ENCODE results near the gene OLR1. TPM values are rescaled to one million over a fixed set of nuclear protein-coding genes. Genes with fewer than 3 reads are reported as not detected.
A peak's percentile ranks its signal among the peaks of the same experiment; 100 is the strongest.

OLR1 gene
- total RNA-seq, 1 experiment from 2014 or later, result 0.74 TPM

- ChIA-PET CTCF (interaction anchor here (2.2 kb wide), 1 partner anchor 22 kb away, joined by 7 read pairs; no protein-coding TSS in a partner anchor), POLR2A (no interaction called here)
- in situ Hi-C loops (cut with HindIII; ENCODE audit: low pct_unique_long_range_greater_than_20kb, low sequenced_read_pairs), result no loop called here
- intact Hi-C loops (cut with micrococcal nuclease; ENCODE audit: unreplicated experiment), result no loop called here
- DNase-seq (ENCODE audit: low read depth, low spot score), result no peak
- H3K9me3 ChIP-seq (ENCODE audit: control insufficient read depth, insufficient read depth, low read depth, low read length), result no peaks in the 10 kb centered on the region
- no peaks in the 10 kb centered on the region for H3K36me3 ChIP-seq (ENCODE audit: control insufficient read depth, insufficient read depth, low read length)
- H3K4me3 ChIP-seq (ENCODE audit: low read depth in 2 of 2, low read length in 2 of 2), result no peak overlapping the region
- ATAC-seq, result no peak
- H3K4me1 ChIP-seq (ENCODE audit: control insufficient read depth, insufficient read depth, low read length), result peaks cover 5% of the 10 kb centered on the region; the same call in 1 of the 2 replicates
- no peaks in the 10 kb centered on the region for H3K27me3 ChIP-seq (ENCODE audit: control insufficient read depth, insufficient read depth, low read length)
- TF ChIP-seq TCF7L2 (IDR thresholded peaks at IDR 0.05; ENCODE audit: low read depth, low read length), result no peak
- no peak for TF ChIP-seq CTCF (IDR thresholded peaks at IDR 0.05)
- TF ChIP-seq SIN3A (IDR thresholded peaks at IDR 0.05; ENCODE audit: borderline replicate concordance, insufficient read depth, low read depth, low read length), result no peak
- no peak for TF ChIP-seq POLR2AphosphoS5 (IDR thresholded peaks at IDR 0.05; ENCODE audit: low read depth, low read length)
- BruUV-seq (replicated peaks), result no TSS peak
- no peak overlapping the region; the same call in 1 of the 2 replicates for H3K27ac ChIP-seq (ENCODE audit: low read length)
These were observed 3.2 kb upstream of the OLR1 start for GRCh38 chr12:10174986-10175614.

GRCh38 chr12:10170216-10170615 lies 1.7 kb downstream of the OLR1 start:
- Histone ChIP-seq H3K36me3 (ENCODE audit: control insufficient read depth, insufficient read depth, low read length) (no peaks in the 10 kb centered on the region), H3K27ac (ENCODE audit: low read length) (peak overlapping the region; percentile 75; the same call in 1 of the 2 replicates), H3K27me3 (ENCODE audit: control insufficient read depth, insufficient read depth, low read length) (no peaks in the 10 kb centered on the region), H3K4me1 (ENCODE audit: control insufficient read depth, insufficient read depth, low read length) (peaks cover 10% of the 10 kb centered on the region), H3K9me3 (ENCODE audit: control insufficient read depth, insufficient read depth, low read depth, low read length) (no peaks in the 10 kb centered on the region), H3K4me3 (ENCODE audit: low read depth in 2 of 2, low read length in 2 of 2) (no peak overlapping the region)
- CTCF ChIA-PET, result interaction anchor here (0.6 kb wide), 1 partner anchor 344 kb away, joined by 5 read pairs; no protein-coding TSS in a partner anchor
- POLR2A ChIA-PET, result no interaction called here
- in situ Hi-C loops (cut with HindIII; ENCODE audit: low pct_unique_long_range_greater_than_20kb, low sequenced_read_pairs) (no loop called here), intact Hi-C loops (cut with micrococcal nuclease; ENCODE audit: unreplicated experiment) (no loop called here)
- DNase-seq (ENCODE audit: low read depth, low spot score) (no peak), ATAC-seq (no peak)
- no TSS peak for BruUV-seq (replicated peaks)
- TF ChIP-seq CTCF (IDR thresholded peaks at IDR 0.05), result no peak
- no peak for TF ChIP-seq POLR2AphosphoS5 (IDR thresholded peaks at IDR 0.05; ENCODE audit: low read depth, low read length)
- TF ChIP-seq REST (IDR thresholded peaks at IDR 0.05; ENCODE audit: insufficient read depth in 1 of 2, low read depth in 2 of 2, low read length in 1 of 2), result no peak
- TF ChIP-seq TCF7L2 (IDR thresholded peaks at IDR 0.05; ENCODE audit: low read depth, low read length), result no peak
- no peak for TF ChIP-seq SIN3A (IDR thresholded peaks at IDR 0.05; ENCODE audit: borderline replicate concordance, insufficient read depth, low read depth, low read length)

All from Panc1 (cell line).